Astrocyte of the cerebellum (primary cell): Measurements from ENCODE around the gene ITGA1.
A peak's percentile ranks its signal among the peaks of the same experiment; 100 is the strongest.

ENCODE experiments used
- DNase-seq: peaks from one replicate; pipeline ENCODE4 v3.0.0-alpha.2; 2011; ENCODE audit warnings: low read depth
- H3K4me3 ChIP-seq: 2 replicates; pipeline ENCODE4 v1.5.1; 2011; ENCODE audit warnings: mild to moderate bottlenecking, low read depth, low read length, moderate library complexity
- CTCF ChIP-seq: IDR thresholded peaks from 2 replicates; pipeline ENCODE4 v1.5.1; 2012; ENCODE audit warnings: low read length, low read depth, moderate library complexity, mild to moderate bottlenecking; ENCODE audit errors: missing control alignments
- in situ Hi-C: cut with HindIII; loops from 2 replicates; pipeline ENCODE4 v1.10.0; 2017; ENCODE audit warnings: low sequenced_read_pairs

ITGA1 gene

DNA sequence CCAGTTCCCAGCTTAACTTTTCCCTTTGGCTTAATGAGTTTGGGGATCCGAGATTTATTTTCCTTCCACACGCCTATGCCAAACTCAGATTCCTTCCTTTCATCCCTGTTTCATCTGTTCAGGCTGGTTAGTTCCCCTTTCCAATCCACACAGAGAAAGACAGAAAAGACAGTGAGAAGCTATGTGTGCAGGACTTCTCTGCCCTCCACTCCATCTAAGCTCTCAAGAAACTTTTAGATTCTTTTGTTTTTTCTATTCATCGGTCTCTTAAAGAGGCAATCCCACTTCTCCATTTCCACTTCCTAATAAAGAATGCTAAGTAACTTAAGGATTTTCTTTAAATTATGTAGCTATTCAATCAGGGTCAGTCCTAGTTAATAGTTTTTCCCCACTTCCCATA is 11.2 kb downstream of the ITGA1 start:
- in situ Hi-C loops, result no loop called here
- H3K4me3 ChIP-seq, result peak overlapping the region; percentile 69
- no peak for TF ChIP-seq CTCF
- no peak for DNase-seq

- no peak for DNase-seq
- TF ChIP-seq CTCF, result no peak
- H3K4me3 ChIP-seq, result peak overlapping the region; percentile 69
- in situ Hi-C loops, result no loop called here
Observed at GRCh38 chr5:52799358-52799982, 11.8 kb downstream of the ITGA1 start.

DNA sequence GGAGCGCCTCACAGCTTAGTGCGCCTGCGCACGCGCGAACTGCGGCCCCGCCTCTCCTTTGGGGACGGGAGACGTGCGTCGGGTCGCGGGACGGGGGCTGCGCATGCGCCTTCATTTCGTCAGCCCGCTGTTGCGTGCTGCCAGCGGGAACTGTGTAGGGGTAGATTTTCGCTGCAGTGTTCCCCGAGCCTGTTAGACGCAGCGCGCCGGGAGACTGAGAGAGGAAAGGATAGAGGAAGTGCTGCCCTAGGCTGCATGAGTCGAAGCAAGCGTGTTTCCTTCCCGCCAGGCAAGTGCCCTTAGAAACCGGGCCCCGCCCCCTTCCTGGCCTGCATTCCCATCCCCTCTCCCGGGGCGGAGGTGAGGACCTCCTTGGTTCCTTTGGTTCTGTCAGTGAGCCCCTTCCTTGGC is 12.3 kb downstream of the ITGA1 start:
- peak overlapping the region; percentile 69 for H3K4me3 ChIP-seq
- in situ Hi-C loops, result no loop called here
- TF ChIP-seq CTCF, result no peak
- DNase-seq, result peak; percentile 79

- in situ Hi-C loops, result no loop called here
- no peak for DNase-seq
Observed at GRCh38 chr5:52800394-52801213, 12.9 kb downstream of the ITGA1 start.

GRCh38 chr5:52801329-52801728 is 13.6 kb downstream of the ITGA1 start:
- peak overlapping the region; percentile 69 for H3K4me3 ChIP-seq

More at GRCh38 chr5:52800394-52801213, 12.9 kb downstream of the ITGA1 start:
- peak overlapping the region; percentile 69 for H3K4me3 ChIP-seq
- peak; percentile 23 for TF ChIP-seq CTCF

More at GRCh38 chr5:52801329-52801728, 13.6 kb downstream of the ITGA1 start:
- no peak for DNase-seq
- in situ Hi-C loops, result no loop called here
- TF ChIP-seq CTCF, result no peak
